AG04450 (cell line): ENCODE data around the gene CERS6. TPM values are rescaled to one million over a fixed set of nuclear protein-coding genes. Genes with fewer than 3 reads are reported as not detected.

Experiments used
- CTCF ChIA-PET: fragments of 300-600, 350-600 bp; formaldehyde crosslinking; extraction: SDS; loops from one replicate; lab custom pipeline; 2022; ENCODE audit warnings: antibody characterized with exemption, inconsistent platforms; lab: Charles Lee
- POLR2A ChIA-PET: fragments of 350-600 bp; formaldehyde crosslinking; extraction: SDS; loops from one replicate; lab custom pipeline; 2021; ENCODE audit warnings: antibody characterized with exemption, inconsistent platforms; lab: Yijun Ruan, JAX
- DNase-seq: peaks from one replicate; pipeline ENCODE4 v3.0.0-alpha.2; 2011; ENCODE audit warnings: low read depth, low spot score
- H3K27ac ChIP-seq: one replicate; pipeline ENCODE4 v1.5.1; 2012; ENCODE audit warnings: low read depth, low read length, control low read depth
- H3K27me3 ChIP-seq: one replicate; pipeline ENCODE4 v1.6.0; 2012; ENCODE audit warnings: low read length; ENCODE audit not compliant: control insufficient read depth, insufficient read depth
- H3K4me3 ChIP-seq: 2 replicates; pipeline ENCODE4 v1.5.1; 2011; ENCODE audit warnings: mild to moderate bottlenecking, low read depth, low read length, control low read depth
- H3K9me3 ChIP-seq: 2 replicates; pipeline ENCODE4 v1.5.1; 2012; ENCODE audit warnings: low read length; ENCODE audit not compliant: control insufficient read depth, insufficient read depth
- polyA plus RNA-seq: library from polyadenylated mRNA; depleted of rRNA; stranded (reverse); fragments of >200 nt; gene quantifications from 2 replicates; pipeline ENCODE4 v1.2.3, GENCODE V29; 2011
- TF ChIP-seq, protein P1 (sequence below): IDR thresholded peaks from 2 replicates; pipeline ENCODE4 v1.5.1; 2011; ENCODE audit warnings: low read depth, low read length, control low read depth, inconsistent platforms

CERS6 gene
- polyA plus RNA-seq, 1 experiment = 6.2 TPM

DNA sequence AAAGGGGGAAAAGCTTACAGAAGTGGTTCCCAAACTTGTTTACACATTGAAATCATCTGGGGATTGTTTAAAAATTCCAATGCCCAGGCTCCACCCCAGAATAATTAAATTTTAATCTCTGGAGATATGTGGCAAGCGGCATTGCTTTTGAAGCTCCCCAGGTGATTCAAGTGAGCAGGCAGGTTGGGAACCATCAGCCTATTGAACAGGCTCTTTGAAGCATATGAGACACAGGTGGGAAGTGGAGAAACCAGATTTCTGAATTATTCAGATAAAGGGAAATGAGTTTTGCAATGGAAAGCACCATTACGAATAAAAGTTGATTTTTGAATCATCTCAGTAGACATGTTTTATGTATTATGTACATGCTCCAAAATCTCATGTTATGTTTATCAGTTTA lies 288.8 kb downstream of the CERS6 start:
- no peak overlapping the region for H3K4me3 ChIP-seq
- DNase-seq = no peak
- ChIA-PET CTCF (no interaction called here), POLR2A (no interaction called here)
- TF ChIP-seq, protein P1, sequence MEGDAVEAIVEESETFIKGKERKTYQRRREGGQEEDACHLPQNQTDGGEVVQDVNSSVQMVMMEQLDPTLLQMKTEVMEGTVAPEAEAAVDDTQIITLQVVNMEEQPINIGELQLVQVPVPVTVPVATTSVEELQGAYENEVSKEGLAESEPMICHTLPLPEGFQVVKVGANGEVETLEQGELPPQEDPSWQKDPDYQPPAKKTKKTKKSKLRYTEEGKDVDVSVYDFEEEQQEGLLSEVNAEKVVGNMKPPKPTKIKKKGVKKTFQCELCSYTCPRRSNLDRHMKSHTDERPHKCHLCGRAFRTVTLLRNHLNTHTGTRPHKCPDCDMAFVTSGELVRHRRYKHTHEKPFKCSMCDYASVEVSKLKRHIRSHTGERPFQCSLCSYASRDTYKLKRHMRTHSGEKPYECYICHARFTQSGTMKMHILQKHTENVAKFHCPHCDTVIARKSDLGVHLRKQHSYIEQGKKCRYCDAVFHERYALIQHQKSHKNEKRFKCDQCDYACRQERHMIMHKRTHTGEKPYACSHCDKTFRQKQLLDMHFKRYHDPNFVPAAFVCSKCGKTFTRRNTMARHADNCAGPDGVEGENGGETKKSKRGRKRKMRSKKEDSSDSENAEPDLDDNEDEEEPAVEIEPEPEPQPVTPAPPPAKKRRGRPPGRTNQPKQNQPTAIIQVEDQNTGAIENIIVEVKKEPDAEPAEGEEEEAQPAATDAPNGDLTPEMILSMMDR = no peak
- no peaks in the 10 kb centered on the region for H3K27me3 ChIP-seq
- H3K9me3 ChIP-seq = no peaks in the 10 kb centered on the region
- no peak overlapping the region for H3K27ac ChIP-seq

DNA sequence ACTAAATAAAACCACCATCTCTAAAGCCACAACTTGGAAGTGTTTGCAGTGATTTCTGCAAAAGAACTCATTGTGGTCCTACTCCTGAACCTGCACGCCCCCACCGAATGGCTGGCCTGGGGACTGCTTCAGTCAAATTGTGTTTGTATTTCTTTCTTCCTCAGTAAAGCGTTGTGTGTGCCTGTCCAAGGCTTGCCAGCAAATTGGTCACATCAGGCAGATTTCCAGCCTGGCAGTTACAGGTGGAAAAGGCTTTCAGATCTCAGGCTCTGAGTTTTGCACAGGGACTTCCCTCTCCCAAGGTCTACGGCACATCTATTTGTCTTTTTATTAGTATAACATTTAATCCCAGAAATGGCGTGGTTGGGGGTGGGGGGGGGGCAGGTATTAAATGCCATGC lies 292.4 kb downstream of the CERS6 start:
- H3K4me3 ChIP-seq = no peak overlapping the region
- POLR2A ChIA-PET = no interaction called here
- no peaks in the 10 kb centered on the region for H3K27me3 ChIP-seq
- H3K9me3 ChIP-seq = no peaks in the 10 kb centered on the region
- H3K27ac ChIP-seq = no peak overlapping the region
- no peak for DNase-seq
- TF ChIP-seq, protein P1 = no peak
- CTCF ChIA-PET = interaction anchor here (0.7 to 1.7 kb wide), 2 partner anchors 11 to 401 kb away, joined by 3 to 6 read pairs; no protein-coding TSS in a partner anchor

GRCh38 chr2:168749297-168749696 lies 293.2 kb downstream of the CERS6 start:
- H3K9me3 ChIP-seq = no peaks in the 10 kb centered on the region
- TF ChIP-seq, protein P1 = no peak
- no peak for DNase-seq
- no peak overlapping the region for H3K27ac ChIP-seq
- ChIA-PET CTCF (no interaction called here), POLR2A (no interaction called here)
- no peak overlapping the region for H3K4me3 ChIP-seq
- H3K27me3 ChIP-seq = no peaks in the 10 kb centered on the region

GRCh38 chr2:168751104-168751740 lies 295.1 kb downstream of the CERS6 start:
- Histone ChIP-seq H3K27me3 (no peaks in the 10 kb centered on the region), H3K4me3 (no peak overlapping the region), H3K9me3 (no peaks in the 10 kb centered on the region), H3K27ac (no peak overlapping the region)
- DNase-seq = no peak
- TF ChIP-seq, protein P1 = no peak
- CTCF ChIA-PET = interaction anchor here (0.6 to 0.9 kb wide), 3 partner anchors 46 to 405 kb away, joined by 3 to 8 read pairs (median 3); no protein-coding TSS in a partner anchor
- POLR2A ChIA-PET = no interaction called here

GRCh38 chr2:168752361-168752760 lies 296.3 kb downstream of the CERS6 start:
- Histone ChIP-seq H3K27ac (no peak overlapping the region), H3K4me3 (no peak overlapping the region), H3K9me3 (no peaks in the 10 kb centered on the region), H3K27me3 (no peaks in the 10 kb centered on the region)
- ChIA-PET CTCF (interaction anchor here (0.6 to 1.8 kb wide), 2 partner anchors 170 to 406 kb away, joined by 4 to 10 read pairs; no protein-coding TSS in a partner anchor), POLR2A (no interaction called here)
- TF ChIP-seq, protein P1 = no peak
- no peak for DNase-seq
